Motor neuron (in vitro differentiated cells): ENCODE measurements around the gene HSD3B7. TPM values are rescaled to one million over a fixed set of nuclear protein-coding genes. Genes with fewer than 3 reads are reported as not detected.

Experiments
- ATAC-seq, 8 experiments: fragments of 200-7000 bp; cut with Tn5 transposase; replicated peaks in 6 of 8; 2 replicates each; pipeline ENCODE4 v1.8.0; 2021; ENCODE audit warnings: mild to moderate bottlenecking in 8 of 8, moderate library complexity in 8 of 8
- H3K27ac ChIP-seq, 2 donors: fragments of 250-450 bp; sonication (Bioruptor Pico); 2 replicates each; pipeline ENCODE4 v1.9.0; 2021; ENCODE audit warnings: antibody characterized with exemption in 2 of 2, mild to moderate bottlenecking in 2 of 2, moderate library complexity in 1 of 2
- H3K4me1 ChIP-seq, 2 donors: fragments of 250-450 bp; sonication (Bioruptor Pico); replicated peaks in 1 of 2; 2 replicates each; pipeline ENCODE4 v1.6.1; 2021; ENCODE audit warnings: antibody characterized with exemption in 2 of 2, mild to moderate bottlenecking in 2 of 2, moderate library complexity in 1 of 2
- H3K4me3 ChIP-seq, 5 donors: fragments of 250-450 bp; sonication (Bioruptor Pico); 2 replicates each; pipeline ENCODE4 v1.9.0; 2021; ENCODE audit warnings: antibody characterized with exemption in 5 of 5, mild to moderate bottlenecking in 5 of 5, moderate library complexity in 4 of 5
- WGBS, 10 experiments: fragments of 450-650 bp; shearing (Covaris generic); methylation state at CpG; one replicate each; pipeline ENCODE4 v1.0.0; 2022; 5-methylcytosine and 5-hydroxymethylcytosine counted together
- in situ Hi-C, 9 experiments: fragments of 400-800 bp; cut with MboI; loops; one replicate each; pipeline ENCODE4 v1.15.0; 2021; ENCODE audit warnings: low sequenced_read_pairs in 9 of 9, low pct_unique_long_range_greater_than_20kb in 2 of 9; ENCODE audit not compliant: unreplicated experiment in 9 of 9
- total RNA-seq, 8 experiments: library from RNA; unstranded; fragments of 300-600 nt; gene quantifications; 2 replicates each; pipeline versions ENCODE4 v1.2.3 to v1.2.4, GENCODE V29; 2022

The HSD3B7 gene
- total RNA-seq, 8 experiments from 2014 or later: 0.67 to 68.7 (median 1.6) TPM

DNA sequence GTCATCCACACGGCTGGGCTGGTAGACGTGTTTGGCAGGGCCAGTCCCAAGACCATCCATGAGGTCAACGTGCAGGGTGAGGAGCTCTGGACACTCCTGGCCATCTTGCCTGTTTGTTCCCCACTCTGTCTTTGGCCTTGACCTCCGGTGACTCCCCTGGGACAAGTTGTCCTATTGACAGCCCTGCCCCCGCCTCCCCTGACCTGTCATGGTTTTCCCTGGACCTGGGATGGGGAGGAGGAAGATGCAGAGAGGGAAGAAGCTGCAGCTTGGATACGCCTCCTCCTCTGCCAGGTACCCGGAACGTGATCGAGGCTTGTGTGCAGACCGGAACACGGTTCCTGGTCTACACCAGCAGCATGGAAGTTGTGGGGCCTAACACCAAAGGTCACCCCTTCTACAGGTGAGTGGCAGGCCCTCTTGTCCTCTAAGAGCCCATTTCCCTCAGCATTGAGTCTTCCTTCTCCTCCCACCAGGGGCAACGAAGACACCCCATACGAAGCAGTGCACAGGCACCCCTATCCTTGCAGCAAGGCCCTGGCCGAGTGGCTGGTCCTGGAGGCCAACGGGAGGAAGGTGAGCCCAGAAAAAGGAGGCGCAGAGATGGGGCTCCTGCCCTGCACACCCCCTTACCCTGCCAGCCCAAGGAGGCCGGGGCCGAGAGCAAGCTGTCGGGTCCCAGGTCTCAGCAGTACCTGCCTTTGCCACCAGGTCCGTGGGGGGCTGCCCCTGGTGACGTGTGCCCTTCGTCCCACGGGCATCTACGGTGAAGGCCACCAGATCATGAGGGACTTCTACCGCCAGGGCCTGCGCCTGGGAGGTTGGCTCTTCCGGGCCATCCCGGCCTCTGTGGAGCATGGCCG is 1.4 kb downstream of the HSD3B7 start:
- no peak for ATAC-seq
- WGBS, 10 experiments: 87 to 100% (median 100%) methylated on average over 1 to 3 of the region's 29 CpGs; no CpG with 5 or more reads in 6 of the 10 experiments
- Histone ChIP-seq H3K27ac (no peak overlapping the region), H3K4me1 (peaks cover 3 to 11% of the 10 kb centered on the region in 2 donors), H3K4me3 (no peak overlapping the region)
- in situ Hi-C loops: loop anchor here in 4 of 9 experiments (25.0 kb wide), 3 partner anchors 176 to 876 kb away; partner anchors contain the start of genes COX6A2 (in 2 of the 4), ZNF843 (in 2 of the 4), PRSS36 (in 1 of the 4) and ZNF267 (in 1 of the 4)

DNA sequence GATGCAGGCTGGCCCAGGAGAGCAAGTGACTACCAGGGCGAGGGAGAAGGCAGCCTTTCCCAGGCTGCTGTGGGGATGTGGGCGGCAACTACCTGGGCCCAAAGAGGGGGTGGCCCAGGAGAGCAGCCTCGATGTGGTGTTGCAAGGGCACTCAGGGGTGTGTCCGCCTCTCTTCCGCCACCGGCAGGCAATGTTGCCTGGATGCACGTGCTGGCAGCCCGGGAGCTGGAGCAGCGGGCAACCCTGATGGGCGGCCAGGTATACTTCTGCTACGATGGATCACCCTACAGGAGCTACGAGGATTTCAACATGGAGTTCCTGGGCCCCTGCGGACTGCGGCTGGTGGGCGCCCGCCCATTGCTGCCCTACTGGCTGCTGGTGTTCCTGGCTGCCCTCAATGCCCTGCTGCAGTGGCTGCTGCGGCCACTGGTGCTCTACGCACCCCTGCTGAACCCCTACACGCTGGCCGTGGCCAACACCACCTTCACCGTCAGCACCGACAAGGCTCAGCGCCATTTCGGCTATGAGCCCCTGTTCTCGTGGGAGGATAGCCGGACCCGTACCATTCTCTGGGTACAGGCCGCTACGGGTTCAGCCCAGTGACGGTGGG is 2.7 kb downstream of the HSD3B7 start:
- in situ Hi-C loops: loop anchor here in 4 of 9 experiments (25.0 kb wide), 3 partner anchors 175 to 875 kb away; partner anchors contain the start of genes COX6A2 (in 2 of the 4), ZNF843 (in 2 of the 4), PRSS36 (in 1 of the 4) and ZNF267 (in 1 of the 4)
- no peak overlapping the region for H3K4me3 ChIP-seq
- no peak for ATAC-seq
- WGBS, 10 experiments: 70 to 100% (median 91%) methylated on average over 1 to 21 of the region's 30 CpGs; no CpG with 5 or more reads in 3 of the 10 experiments
- peaks cover 3 to 11% of the 10 kb centered on the region in 2 donors for H3K4me1 ChIP-seq
- no peak overlapping the region for H3K27ac ChIP-seq

DNA sequence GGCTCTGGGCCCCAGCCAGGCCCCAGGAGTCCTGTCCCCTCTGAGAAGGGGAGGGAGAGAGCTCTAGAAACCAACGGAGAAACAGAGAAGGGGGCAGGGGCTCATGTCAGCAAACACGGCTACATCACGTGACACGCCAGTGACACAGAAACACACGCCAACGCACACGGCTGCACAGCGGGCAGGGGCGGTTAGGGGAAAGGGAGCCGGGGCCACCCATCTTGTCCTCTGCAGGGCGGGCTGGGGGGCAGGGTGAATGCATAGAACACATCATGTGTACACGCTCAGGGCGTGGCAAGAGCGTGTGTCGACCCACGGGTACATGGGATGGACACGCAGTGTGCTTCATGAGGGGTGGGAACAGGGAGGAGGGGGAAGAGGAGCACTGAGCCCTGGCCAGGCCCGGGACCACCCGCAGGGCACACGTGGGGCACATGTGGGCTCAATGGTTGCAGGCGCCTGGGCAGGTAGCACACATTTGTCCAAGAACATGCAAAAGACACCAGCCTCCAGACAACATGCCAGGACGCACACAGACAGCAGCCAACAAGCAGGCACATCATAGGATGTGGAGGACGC is 4.6 kb downstream of the HSD3B7 start:
- in situ Hi-C loops: loop anchor here in 4 of 9 experiments (25.0 kb wide), 3 partner anchors 173 to 873 kb away; partner anchors contain the start of genes COX6A2 (in 2 of the 4), ZNF843 (in 2 of the 4), PRSS36 (in 1 of the 4) and ZNF267 (in 1 of the 4)
- peaks cover 3 to 11% of the 10 kb centered on the region in 2 donors for H3K4me1 ChIP-seq
- H3K27ac ChIP-seq: no peak overlapping the region
- no peak for ATAC-seq
- 91 to 100% methylated on average over 1 to 7 of the region's 23 CpGs; no CpG with 5 or more reads in 8 of the 10 experiments for WGBS, 10 experiments
- no peak overlapping the region for H3K4me3 ChIP-seq

DNA sequence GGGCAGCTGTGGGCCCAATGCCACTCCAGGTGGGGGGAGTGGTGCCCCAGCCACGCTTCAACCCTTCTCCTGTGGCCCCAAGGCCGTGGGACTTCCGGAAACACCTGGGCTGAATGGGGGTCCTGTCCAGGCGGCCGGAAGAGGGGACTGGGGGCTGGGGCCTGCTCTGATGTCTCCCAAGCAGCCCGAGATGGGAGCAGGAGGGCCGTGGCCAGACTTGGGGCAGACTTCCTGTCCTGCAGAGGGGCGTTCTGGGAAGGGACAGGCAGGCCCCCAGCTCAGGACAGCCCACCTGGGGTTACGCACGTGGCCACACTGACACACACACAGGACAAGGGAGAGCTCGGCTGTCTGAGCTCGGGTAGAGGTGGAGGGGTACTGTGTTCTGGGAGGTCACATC is 5.1 kb downstream of the HSD3B7 start:
- Histone ChIP-seq H3K4me3 (no peak overlapping the region), H3K4me1 (peaks cover 2 to 10% of the 10 kb centered on the region in 2 donors), H3K27ac (no peak overlapping the region)
- no peak for ATAC-seq
- 68 to 70% methylated on average over 2 to 4 of the region's 12 CpGs; no CpG with 5 or more reads in 8 of the 10 experiments for WGBS, 10 experiments
- in situ Hi-C loops: loop anchor here in 4 of 9 experiments (25.0 kb wide), 3 partner anchors 172 to 872 kb away; partner anchors contain the start of genes COX6A2 (in 2 of the 4), ZNF843 (in 2 of the 4), PRSS36 (in 1 of the 4) and ZNF267 (in 1 of the 4)

DNA sequence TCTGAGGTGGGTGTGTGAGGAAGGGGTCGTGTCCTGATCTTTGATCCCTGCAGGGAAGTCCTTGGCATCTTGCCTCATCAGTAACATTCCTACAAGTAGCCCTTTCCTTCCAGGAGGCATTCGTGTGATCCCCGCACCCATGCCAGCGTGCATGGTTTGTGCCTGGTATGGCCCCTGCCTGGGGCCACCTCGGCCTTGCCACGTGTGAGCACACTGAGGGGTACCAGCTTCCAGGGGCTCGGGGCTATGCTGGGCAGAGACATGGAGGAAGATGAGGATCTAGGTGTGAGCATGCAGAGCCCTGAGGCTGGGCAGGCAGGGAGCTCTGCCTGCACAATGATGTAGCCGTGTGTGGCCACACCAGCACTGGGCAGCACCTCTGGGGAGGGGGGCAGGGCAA is 6.0 kb downstream of the HSD3B7 start:
- in situ Hi-C loops: loop anchor here in 4 of 9 experiments (25.0 kb wide), 3 partner anchors 171 to 871 kb away; partner anchors contain the start of genes COX6A2 (in 2 of the 4), ZNF843 (in 2 of the 4), PRSS36 (in 1 of the 4) and ZNF267 (in 1 of the 4)
- no peak overlapping the region for H3K4me3 ChIP-seq
- H3K4me1 ChIP-seq: peaks cover 0 to under 1% of the 10 kb centered on the region in 2 donors
- no peak for ATAC-seq
- no peak overlapping the region for H3K27ac ChIP-seq
- WGBS, 10 experiments: 40 to 60% (median 60%) methylated on average over 1 of the region's 8 CpGs; no CpG with 5 or more reads in 6 of the 10 experiments

DNA sequence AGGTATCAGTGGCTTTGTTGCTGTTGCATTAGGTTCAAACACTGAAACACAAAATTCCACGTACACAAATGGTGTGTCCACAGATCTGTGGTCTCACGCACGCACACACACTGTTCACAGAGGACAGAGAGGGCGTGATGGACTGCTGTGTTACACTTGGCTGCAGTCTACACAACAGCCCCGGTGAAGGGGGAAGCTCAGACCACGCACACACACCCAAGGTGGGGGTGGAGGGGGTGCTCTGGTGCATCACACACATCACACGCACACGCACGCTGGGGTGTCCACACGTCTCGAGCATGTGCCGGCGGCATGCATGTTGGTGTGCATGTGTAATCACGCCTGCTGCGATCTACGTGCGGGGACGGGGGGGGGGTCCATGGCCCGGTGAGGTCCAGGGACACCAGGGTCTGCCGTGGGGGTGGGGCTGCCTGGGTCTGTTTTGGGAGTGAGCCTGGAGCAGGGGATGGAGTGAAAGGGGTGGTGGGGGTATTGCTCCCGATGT is 7.3 kb downstream of the HSD3B7 start:
- Histone ChIP-seq H3K4me1 (peaks cover 6 to 7% of the 10 kb centered on the region in 2 donors), H3K4me3 (no peak overlapping the region), H3K27ac (no peak overlapping the region)
- 96 to 100% methylated on average over 3 to 4 of the region's 21 CpGs; no CpG with 5 or more reads in 8 of the 10 experiments for WGBS, 10 experiments
- in situ Hi-C loops: loop anchor here in 4 of 9 experiments (25.0 kb wide), 3 partner anchors 170 to 870 kb away; partner anchors contain the start of genes COX6A2 (in 2 of the 4), ZNF843 (in 2 of the 4), PRSS36 (in 1 of the 4) and ZNF267 (in 1 of the 4)
- ATAC-seq: no peak

DNA sequence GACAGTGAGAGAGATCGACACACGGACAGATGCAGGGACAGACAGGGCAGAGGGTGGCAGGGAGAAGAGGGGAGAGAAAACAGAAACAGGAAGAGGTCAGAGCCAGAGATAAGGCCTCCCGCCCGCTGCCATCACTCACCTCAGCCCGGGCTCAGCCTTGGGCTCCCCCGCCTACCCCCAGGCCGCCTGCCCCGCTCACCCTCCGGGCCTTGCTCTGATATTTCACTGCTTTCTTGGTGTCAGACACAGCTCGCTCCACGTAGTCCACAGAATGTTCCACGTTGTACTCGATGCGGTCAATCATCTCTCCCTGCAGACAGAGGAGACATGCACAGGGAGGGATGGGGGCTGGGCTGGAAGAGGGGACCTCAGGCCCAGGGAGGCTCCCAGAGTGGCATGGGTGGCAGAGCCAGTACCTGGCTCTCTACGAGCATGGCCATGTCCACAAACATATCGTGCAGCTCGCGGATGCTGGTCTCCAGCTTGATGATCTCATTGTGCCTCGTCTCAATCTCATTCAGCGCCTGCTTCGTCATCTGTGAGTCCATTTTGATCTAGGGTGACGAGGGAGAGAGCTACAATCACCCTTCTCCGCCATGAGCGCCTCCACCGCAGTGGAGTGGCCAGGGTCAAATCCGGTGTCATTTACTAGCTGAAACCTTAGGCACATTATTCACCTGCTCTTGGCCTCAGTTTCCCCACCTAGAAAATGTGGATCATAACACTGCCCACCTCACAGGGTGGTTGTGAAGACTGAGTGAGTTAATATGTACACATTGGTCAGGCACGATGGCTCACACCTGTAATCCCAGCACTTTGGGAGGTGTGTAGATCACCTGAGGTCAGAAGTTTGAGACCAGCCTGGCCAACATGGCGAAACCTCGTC is 8.2 kb downstream of the HSD3B7 start:
- in situ Hi-C loops: loop anchor here in 4 of 9 experiments (25.0 kb wide), 3 partner anchors 169 to 869 kb away; partner anchors contain the start of genes COX6A2 (in 2 of the 4), ZNF843 (in 2 of the 4), PRSS36 (in 1 of the 4) and ZNF267 (in 1 of the 4)
- H3K4me1 ChIP-seq: peaks cover 6 to 7% of the 10 kb centered on the region in 2 donors
- no peak overlapping the region for H3K27ac ChIP-seq
- H3K4me3 ChIP-seq: no peak overlapping the region
- 40 to 100% (median 90%) methylated on average over 1 to 16 of the region's 29 CpGs; no CpG with 5 or more reads in 5 of the 10 experiments for WGBS, 10 experiments
- ATAC-seq: no peak

DNA sequence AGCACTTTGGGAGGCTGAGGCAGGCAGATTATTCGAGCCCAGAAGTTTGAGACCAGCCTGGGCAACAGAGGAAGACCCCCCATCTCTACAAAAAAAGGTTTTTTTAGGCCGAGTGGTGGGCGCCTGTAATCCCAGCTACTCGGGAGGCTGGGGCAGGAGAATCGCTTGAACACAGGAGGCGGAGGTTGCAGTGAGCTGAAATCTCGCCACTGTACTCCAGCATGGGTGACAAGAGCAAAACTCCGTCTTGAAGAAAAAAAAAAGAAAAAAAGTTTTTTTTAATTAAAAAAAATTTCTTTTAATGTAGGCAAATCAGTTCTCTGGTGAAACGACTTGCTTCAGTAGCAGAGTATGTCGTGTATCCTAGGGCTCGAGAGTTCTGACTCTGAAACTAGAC is 10.9 kb downstream of the HSD3B7 start:
- peaks cover 6 to 7% of the 10 kb centered on the region in 2 donors for H3K4me1 ChIP-seq
- WGBS, 10 experiments: 49 to 100% (median 84%) methylated on average over 1 to 10 of the region's 11 CpGs; no CpG with 5 or more reads in 1 of the 10 experiments
- H3K27ac ChIP-seq: no peak overlapping the region
- in situ Hi-C loops: loop anchor here in 4 of 9 experiments (25.0 kb wide), 3 partner anchors 166 to 866 kb away; partner anchors contain the start of genes COX6A2 (in 2 of the 4), ZNF843 (in 2 of the 4), PRSS36 (in 1 of the 4) and ZNF267 (in 1 of the 4)
- no peak overlapping the region for H3K4me3 ChIP-seq
- no peak for ATAC-seq

DNA sequence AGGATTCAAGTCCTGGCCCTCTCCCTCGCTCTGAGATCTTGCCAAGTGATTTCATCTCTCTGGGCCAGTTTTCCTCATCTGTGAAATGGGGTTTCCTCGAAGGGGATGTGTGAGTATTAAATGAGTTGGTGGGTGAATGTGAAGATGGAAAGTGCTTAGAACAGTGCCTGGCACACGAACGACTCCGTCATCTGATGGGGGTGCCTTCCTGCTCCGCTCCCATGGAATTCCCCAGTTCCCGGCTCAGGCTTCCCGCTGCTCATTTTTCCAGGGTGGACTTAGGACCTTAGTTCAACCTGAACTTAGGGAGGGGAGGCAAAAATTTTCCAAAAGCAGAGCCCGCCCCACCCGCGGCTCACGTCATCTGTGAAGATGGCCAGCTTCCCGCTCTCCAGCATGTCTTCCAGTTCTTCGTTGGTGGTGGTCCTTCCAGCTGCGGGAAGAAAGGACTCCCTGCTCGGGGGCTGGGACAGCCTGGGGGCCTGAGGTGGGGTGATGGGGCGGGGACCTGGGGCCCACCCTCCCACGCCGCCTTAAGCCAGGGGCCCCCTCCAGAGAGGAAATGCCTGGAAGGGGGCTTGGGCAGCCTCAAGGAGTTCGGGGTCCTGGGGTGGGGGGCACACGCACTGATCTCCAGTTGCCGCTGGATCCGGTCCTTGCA is 11.4 kb downstream of the HSD3B7 start:
- peak in 3 of 8 experiments; percentile 3 to 6 (median 5) for ATAC-seq
- Histone ChIP-seq H3K27ac (no peak overlapping the region), H3K4me3 (peak overlapping the region in 3 of 5 donors; percentile 10 to 28 (median 25)), H3K4me1 (peaks cover 6 to 7% of the 10 kb centered on the region in 2 donors)
- in situ Hi-C loops: loop anchor here in 4 of 9 experiments (25.0 kb wide), 3 partner anchors 166 to 866 kb away; partner anchors contain the start of genes COX6A2 (in 2 of the 4), ZNF843 (in 2 of the 4), PRSS36 (in 1 of the 4) and ZNF267 (in 1 of the 4)
- WGBS, 10 experiments: 12 to 80% (median 47%) methylated on average over 1 to 9 of the region's 23 CpGs; no CpG with 5 or more reads in 2 of the 10 experiments

DNA sequence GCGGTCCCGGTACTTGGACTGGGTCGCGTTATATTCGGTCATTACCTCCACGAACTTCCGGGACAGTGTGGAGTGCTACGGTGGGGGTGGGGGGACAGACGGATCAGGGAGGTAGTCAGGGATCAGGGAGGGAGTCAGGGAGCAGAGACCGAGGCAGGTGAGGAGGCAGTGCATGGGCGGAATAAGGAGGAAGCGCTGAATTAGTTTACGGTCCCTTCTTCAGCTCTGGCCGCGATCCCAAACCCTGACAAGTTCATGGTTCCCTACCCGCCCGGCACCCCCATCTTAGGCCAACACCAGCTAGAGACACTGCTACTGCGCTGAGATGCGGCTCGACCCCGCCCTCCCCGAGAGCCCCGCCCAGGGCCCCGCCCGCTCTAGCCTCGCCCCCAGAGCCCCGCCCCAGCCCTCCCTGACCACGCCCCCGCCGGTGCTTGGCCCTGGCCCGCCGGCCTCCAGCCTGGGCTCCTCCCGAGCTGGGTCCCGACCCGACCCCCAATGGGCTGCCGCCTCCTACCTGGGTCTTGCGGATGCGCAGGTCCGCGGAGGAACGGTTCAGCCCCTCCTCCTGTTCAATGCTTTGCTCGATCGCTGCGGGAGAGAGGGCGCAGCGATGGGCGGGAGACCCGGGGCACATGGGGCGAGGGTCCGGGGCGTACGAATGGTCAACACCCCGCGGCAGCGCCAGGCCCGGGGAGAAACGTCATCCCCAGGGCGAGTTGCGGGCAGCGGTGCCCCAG is 12.1 kb downstream of the HSD3B7 start:
- ATAC-seq: peak; percentile 69 to 88 (median 82)
- no CpG with 5 or more reads among the region's 60 CpGs for WGBS, 10 experiments
- H3K4me1 ChIP-seq: peaks cover 7 to 8% of the 10 kb centered on the region in 2 donors
- in situ Hi-C loops: loop anchor here in 4 of 9 experiments (25.0 kb wide), 3 partner anchors 165 to 865 kb away; partner anchors contain the start of genes COX6A2 (in 2 of the 4), ZNF843 (in 2 of the 4), PRSS36 (in 1 of the 4) and ZNF267 (in 1 of the 4)
- no peak overlapping the region for H3K27ac ChIP-seq
- H3K4me3 ChIP-seq: peak overlapping the region in 4 of 5 donors; percentile 10 to 28 (median 18)
